Tibial nerve (tissue), 3 donors: ENCODE data around the gene LCP1.

Experiments
- CTCF ChIP-seq, 5 experiments: fragments of 200-600 bp in 3 of 5; fragments of 450-650 bp in 2 of 5; sonication (generic) in 3 of 5; IDR thresholded peaks; one replicate each; pipeline ENCODE4 v1.5.1; 2016 to 2019; ENCODE audit warnings: antibody characterized with exemption in 5 of 5, mild to moderate bottlenecking in 3 of 5, moderate library complexity in 2 of 5
- POLR2A ChIP-seq, 2 donors: fragments of 450-650 bp; IDR thresholded peaks; one replicate each; pipeline ENCODE4 v1.6.1; 2017; ENCODE audit warnings: antibody characterized with exemption in 2 of 2, mild to moderate bottlenecking in 2 of 2, moderate library complexity in 2 of 2

GRCh38 chr13:46100191-46100815 is 81.7 kb downstream of the LCP1 start:
- no peak for TF ChIP-seq CTCF (IDR thresholded peaks at IDR 0.05)
- no peak for TF ChIP-seq POLR2A (IDR thresholded peaks at IDR 0.05)
